Chondrocyte (in vitro differentiated cells): Measurements from ENCODE around the gene ATP5IF1. TPM values are rescaled to one million over a fixed set of nuclear protein-coding genes. Genes with fewer than 3 reads are reported as not detected.

Experiments used
- DNase-seq: peaks from one replicate; pipeline ENCODE4 v3.0.0; 2021; ENCODE audit warnings: mixed read lengths, low spot score
- H3K27ac Mint-ChIP-seq: one replicate; pipeline ENCODE4 v1.8.0; 2021; ENCODE audit warnings: mild to moderate bottlenecking, moderate library complexity, mixed read lengths; ENCODE audit not compliant: unreplicated experiment
- H3K27me3 Mint-ChIP-seq: 2 replicates; pipeline ENCODE4 v1.8.0; 2021; ENCODE audit warnings: low read depth, mixed read lengths
- H3K36me3 Mint-ChIP-seq: 2 replicates; pipeline ENCODE4 v1.8.0; 2021; ENCODE audit warnings: low read depth, mixed read lengths
- H3K4me1 Mint-ChIP-seq: 2 replicates; pipeline ENCODE4 v1.8.0; 2021; ENCODE audit warnings: low read depth, mild to moderate bottlenecking, mixed read lengths
- H3K4me3 Mint-ChIP-seq: one replicate; pipeline ENCODE4 v1.8.0; 2021; ENCODE audit warnings: mild to moderate bottlenecking, moderate library complexity, mixed read lengths; ENCODE audit not compliant: unreplicated experiment
- H3K9me3 Mint-ChIP-seq: 2 replicates; pipeline ENCODE4 v1.8.0; 2021; ENCODE audit warnings: low read depth, mixed read lengths
- CTCF ChIP-seq: fragments of 200-600 bp; sonication (generic); IDR thresholded peaks from 2 replicates; pipeline ENCODE4 v1.5.0; 2021; ENCODE audit warnings: antibody characterized with exemption, mild to moderate bottlenecking, moderate library complexity
- total RNA-seq: library from RNA; stranded (reverse); gene quantifications from 3 replicates; pipeline ENCODE4 v1.2.1, GENCODE V29; 2021

Gene ATP5IF1
- total RNA-seq, 1 donor from 2014 or later: 125 TPM

GRCh38 chr1:28256197-28256827, 20.4 kb downstream of the ATP5IF1 start:
- Mint-ChIP-seq H3K4me3 (no peak overlapping the region), H3K27me3 (no peaks in the 10 kb centered on the region), H3K36me3 (peaks cover 2% of the 10 kb centered on the region), H3K9me3 (no peaks in the 10 kb centered on the region), H3K4me1 (peaks cover 21% of the 10 kb centered on the region), H3K27ac (no peak overlapping the region)
- TF ChIP-seq CTCF: no peak
- DNase-seq: no peak

DNA sequence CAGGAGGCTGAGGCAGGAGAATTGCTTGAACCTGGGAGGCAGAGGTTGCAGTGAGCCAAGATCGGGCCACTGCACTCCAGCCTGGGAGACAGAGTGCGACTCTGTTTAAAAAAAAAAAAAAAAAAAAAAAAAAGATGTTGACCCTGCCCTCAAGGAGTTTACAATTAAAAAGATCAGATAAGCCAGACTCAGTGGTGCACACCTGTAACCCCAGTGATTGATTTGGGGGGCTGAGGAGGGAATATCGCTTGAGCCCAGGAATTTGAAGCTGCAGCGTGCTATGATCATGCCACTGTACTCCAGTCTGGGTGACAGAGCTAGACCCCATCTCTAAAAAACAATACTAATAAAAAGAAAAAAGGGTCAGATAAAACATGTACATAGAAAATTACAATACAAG, 21.8 kb downstream of the ATP5IF1 start:
- H3K27me3 Mint-ChIP-seq: no peaks in the 10 kb centered on the region
- peak overlapping the region; percentile 100 for H3K27ac Mint-ChIP-seq
- no peaks in the 10 kb centered on the region for H3K9me3 Mint-ChIP-seq
- no peak overlapping the region for H3K4me3 Mint-ChIP-seq
- H3K36me3 Mint-ChIP-seq: peaks cover 2% of the 10 kb centered on the region
- H3K4me1 Mint-ChIP-seq: peaks cover 36% of the 10 kb centered on the region
- DNase-seq: no peak
- TF ChIP-seq CTCF: no peak

- no peaks in the 10 kb centered on the region for H3K9me3 Mint-ChIP-seq
- no peak for TF ChIP-seq CTCF
- peak overlapping the region; percentile 84 for H3K4me3 Mint-ChIP-seq
- no peaks in the 10 kb centered on the region for H3K27me3 Mint-ChIP-seq
- H3K36me3 Mint-ChIP-seq: peaks cover 2% of the 10 kb centered on the region
- no peak for DNase-seq
- H3K27ac Mint-ChIP-seq: peak overlapping the region; percentile 100
- peaks cover 46% of the 10 kb centered on the region for H3K4me1 Mint-ChIP-seq
These were observed 22.8 kb downstream of the ATP5IF1 start for GRCh38 chr1:28258628-28259251.

GRCh38 chr1:28259252-28259933, 23.5 kb downstream of the ATP5IF1 start, which contains the start of gene SESN2:
SESN2 (plus strand) TSS chr1:28259518; CDS start chr1:28259848, 330 bp downstream.
- H3K4me1 Mint-ChIP-seq: peaks cover 50% of the 10 kb centered on the region
- no peaks in the 10 kb centered on the region for H3K27me3 Mint-ChIP-seq
- TF ChIP-seq CTCF: no peak
- H3K27ac Mint-ChIP-seq: peak within 1 kb of the TSS; percentile 100
- peak; percentile 100 for DNase-seq
- H3K9me3 Mint-ChIP-seq: no peaks in the 10 kb centered on the region
- H3K36me3 Mint-ChIP-seq: peaks cover 2% of the 10 kb centered on the region
- H3K4me3 Mint-ChIP-seq: peak within 1 kb of the TSS; percentile 84
